CD4-positive, alpha-beta T cell treated with Interleukin-15 for 4 hours (primary cell): ENCODE results near the gene TUFT1.

Experiments
- DNase-seq: peaks from one replicate; pipeline ENCODE4 v3.0.0-alpha.2; 2020; ENCODE audit warnings: low spot score

The TUFT1 gene

DNA sequence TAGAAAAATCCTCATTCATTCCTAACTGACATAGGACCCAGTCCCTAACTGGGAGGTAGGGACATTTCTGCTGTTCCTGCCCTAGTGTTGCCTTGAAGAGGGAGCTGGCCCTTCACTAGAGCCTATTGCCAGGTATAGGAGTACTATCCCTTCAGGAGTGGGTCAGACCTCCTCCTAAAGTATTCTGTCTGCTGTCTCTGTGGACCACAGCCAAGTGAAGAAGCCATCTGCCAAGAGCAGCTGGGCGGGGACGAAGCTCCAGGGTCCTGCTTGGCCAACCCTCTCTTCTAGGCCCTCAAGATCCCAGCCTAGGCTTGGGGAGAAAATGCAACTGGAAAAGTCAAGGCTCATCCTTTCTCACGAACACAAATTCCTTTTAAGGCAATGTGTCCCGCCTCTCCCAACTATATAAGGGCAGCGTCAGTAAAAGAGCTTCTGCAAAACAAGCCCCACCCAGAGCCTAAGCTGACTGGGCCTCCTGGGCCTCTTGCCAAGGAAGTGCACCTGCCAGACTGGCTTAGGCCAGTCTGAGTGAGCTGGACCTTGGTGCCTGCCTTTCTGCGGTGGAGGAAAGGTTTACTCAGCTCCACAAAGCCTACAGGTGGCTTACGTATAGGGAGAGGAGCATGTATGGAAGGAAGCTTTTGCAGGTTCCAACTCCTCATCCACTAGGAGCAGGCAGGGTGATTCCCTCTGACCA, 638 bp upstream of the TUFT1 start:
- peak; percentile 19 for DNase-seq

DNA sequence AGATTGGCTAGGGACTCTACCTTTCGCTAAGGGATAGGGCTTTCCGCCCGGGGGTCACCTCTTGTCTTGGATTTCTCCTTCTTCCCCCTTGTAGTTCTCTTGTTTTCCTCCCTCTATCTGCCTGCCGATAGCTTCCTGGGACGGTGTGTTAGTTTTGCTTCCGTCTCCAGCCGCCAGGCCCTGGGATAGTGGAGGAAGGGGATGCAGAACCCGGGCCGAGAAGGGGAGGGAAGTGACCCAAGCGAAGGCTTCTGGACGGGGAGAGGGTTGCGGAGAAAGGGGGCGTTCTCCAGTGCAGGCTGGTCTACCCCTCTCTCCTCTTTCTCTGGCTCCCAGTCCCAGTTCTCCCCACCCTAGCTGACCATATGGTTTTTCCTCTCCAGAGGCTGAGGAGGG, 871 bp downstream of the TUFT1 start:
- no peak for DNase-seq

DNA sequence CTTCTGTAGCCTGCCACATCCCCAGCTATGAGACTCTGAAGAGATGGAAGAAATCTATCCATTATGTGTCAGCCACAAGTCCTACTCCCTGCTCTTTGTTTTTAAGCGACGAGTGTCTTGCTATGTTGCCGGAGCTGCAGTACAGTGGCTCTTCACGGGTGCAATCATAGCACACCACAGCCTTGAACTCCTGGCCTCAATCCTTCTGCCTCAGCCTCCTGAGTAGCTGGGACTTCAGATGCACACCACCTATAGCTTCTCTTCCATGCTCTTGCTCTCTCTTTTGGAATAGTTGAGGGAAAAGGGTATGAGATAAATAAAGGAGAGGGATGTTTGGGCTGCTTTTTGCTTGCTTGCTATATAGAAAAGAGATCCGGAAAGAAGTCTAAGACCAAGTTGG, 1.6 kb downstream of the TUFT1 start:
- no peak for DNase-seq

DNA sequence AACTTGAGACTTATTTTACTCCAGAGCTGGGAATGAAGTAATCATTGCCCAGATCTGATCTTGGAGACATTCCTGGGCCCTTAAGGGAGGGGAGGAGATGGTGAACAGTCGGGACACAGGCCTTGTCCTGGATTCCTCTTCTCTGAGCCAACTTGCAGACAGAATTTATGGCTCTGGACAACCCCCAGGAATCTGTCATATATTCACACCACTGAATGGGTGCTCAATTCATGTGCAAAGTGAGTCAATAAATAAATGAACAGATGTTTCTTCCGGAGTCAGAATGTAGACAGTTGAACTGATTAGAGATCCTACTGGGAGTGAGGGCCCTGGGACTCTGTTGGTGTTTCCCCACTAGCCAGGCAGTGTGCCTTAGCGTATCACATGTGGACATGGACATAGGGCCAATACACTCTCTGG, 2.6 kb downstream of the TUFT1 start:
- no peak for DNase-seq

DNA sequence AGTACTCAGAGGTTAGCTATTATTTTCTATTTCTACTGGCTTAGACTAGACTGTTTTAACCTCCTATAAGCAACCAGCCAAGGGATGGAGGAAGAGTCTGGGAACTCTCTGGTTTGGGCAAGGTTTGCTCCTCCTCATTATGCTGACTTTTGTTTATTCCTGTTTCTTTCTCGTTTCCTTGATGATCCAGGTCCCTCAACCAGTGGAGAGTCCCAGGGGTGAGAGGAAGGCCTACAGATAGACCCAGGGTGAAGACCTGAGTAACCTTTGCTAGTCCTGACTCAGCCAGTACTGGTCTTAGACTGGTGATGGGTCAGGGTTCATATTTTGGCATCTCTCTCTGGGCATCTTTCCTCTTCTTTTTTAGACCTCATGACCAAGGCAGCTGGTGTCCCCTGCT, 5.4 kb downstream of the TUFT1 start:
- DNase-seq, result no peak

DNA sequence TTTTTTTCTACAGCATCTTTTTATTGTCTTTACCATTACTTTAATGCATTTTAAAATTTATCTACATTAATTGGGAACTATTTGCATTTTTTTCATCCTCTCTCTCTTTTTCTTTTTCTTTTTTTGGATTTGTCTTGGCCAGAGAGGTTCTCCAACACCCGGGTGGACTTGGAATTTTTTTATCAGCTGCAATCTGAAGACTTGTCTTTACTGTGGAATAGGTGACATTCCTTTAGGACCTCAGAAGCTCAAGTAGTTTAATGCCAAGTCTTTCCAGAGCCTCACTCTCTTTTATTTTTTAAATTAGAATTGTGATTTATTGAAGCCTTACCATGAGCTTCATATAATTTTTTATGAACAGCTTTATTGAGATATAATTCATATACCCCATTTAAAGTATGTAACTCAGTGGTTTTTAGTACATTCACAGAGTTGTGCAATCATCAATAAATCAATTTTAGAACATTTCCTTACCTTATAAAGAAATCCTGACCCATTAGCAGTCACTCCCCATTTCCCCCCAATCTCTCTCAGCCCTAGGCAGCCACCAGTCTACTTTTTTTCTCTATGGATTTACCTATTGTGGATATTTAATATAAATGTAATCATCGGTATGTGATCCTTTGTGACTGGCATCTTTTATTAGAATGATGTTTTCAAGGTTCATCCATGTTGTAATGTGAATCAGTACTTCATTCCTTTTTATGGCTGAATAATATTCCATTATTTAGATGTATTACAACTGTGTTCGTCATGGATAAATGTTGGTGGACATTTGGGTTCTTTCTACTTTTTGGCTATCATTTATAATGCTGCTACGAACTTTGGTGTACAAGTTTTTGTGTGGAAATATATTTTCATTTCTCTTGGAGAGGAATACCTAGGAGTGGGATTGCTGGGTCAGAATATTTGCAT, 6.2 kb downstream of the TUFT1 start:
- no peak for DNase-seq

DNA sequence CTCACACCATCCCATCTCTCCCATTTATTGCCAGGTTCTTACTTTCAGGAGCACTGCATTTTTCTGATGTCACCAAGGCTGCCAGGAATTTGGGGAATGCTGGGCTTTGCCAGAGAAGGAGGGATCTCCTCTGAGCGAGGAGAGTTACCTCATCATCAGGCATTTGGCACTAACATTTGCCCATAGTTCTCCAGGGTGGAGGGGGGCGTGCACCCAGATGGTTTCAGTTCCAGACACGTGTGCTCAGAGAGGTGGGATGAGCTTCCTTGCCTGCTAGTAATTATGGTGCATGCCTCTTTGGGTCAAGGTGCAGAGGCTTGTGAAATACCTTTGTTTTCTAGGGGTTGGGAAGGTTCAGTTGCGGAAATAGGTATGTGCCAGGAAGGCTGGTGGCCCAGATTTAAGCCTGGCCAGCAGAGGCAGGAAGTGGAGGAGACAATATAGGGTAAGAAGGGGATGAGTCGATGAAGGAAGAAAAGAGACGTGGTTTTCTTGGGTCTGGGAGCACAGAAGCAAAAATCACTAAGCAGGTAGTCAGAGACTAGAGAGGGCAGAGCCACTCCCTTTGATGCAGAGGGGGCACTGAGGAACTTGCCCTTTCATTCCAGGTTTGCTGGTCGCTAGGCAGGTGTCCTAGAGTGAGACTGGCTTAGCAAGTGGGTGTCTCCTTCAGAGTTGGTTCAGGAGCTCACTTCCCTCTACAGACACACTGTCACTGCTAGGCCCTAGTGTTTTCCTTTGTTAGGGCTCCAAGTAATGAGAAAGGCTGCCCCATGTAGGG, 7.2 kb downstream of the TUFT1 start:
- no peak for DNase-seq

DNA sequence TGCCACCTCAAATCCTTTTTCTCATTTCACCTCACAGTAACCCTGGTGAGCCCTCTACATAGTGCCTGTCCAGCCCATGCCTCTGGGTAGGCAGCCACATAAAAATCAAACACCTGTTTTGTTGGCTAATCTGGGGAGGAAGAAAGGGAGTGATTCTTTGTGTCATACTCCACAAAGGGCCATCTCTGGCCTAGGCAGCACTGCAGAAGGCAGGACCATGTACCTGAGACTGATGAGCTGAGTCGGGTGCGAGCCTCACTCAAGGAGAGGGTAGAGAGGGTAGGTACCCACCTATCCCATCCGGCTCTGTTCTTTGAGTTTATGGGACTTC, 7.8 kb downstream of the TUFT1 start:
- DNase-seq, result no peak

DNA sequence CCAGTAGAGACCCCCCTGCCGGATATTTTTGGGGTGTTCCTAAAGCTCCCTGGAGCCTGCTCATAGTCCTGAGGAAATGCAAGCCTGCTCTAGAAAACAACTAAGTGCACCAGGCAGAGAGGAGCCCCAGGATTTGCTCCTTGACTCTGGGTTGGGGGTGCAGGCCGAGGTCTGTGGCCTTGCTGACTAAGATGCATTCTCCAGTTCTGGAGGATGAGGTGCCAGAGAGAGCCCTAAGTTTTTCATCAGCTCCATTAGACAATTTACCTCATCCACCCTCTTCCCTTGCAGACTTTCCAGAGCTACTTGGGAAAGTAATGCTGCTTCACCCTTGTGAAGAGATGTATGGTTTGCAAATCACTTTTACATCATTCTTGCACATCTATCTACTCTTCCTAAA, 9.1 kb downstream of the TUFT1 start:
- no peak for DNase-seq

DNA sequence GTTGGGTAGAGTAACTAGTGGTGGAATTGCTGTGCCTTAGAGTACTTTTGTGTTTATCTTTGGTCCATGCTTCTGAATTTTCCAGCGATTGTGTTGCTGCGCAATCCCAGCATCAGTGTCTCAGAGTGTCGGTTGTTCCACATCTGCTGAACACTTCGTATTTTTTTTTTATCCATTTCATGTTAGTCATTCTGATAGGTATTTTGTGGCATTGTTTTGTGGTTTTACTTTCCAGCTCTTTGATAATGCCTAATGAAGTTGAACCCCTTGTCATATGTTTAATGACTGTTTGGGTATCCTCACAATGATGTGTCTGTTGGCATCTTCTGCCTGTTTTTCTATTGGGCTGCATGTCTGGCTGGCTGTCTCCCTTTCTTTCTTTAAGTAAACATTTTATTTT, 13.6 kb downstream of the TUFT1 start:
- DNase-seq, result no peak

DNA sequence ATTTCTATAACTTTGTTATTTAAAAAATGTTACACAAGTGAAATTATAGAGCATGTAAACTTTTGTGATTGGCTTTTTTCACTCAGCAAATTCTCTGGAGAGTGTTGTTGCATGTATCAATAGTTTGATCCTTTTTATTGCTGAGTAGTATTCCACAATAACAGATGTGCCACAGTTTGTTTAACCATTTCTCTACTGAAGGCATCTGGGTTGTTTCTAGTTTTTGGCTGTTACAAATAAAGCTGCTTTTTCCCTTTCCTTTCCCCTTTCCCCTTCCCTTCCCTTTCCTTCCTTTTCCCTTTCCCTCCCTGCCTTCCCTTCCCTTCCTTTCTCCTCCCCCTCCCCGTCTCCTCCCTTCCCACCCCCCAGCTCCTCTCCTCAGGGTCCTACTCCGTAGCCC, 15.9 kb downstream of the TUFT1 start:
- DNase-seq, result no peak

DNA sequence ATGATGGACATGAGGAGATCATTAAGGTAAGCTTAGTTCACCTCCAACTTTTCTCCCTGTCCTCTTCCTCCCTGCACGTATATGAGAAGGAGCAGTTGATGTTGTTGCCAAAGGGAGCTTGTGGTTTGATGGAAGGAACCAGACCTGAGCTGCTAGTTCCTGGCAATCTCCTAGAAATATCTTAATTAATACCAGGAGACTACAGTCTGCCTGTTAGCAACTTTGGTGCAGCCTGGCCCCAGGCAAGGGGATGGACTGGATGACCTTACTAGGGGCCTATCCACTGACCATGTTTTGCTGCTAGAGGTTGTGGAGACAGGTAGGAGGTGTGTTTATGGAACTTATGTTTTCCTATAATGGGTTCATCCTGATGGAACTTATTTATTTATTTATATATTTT, 22.6 kb downstream of the TUFT1 start:
- DNase-seq, result no peak

DNA sequence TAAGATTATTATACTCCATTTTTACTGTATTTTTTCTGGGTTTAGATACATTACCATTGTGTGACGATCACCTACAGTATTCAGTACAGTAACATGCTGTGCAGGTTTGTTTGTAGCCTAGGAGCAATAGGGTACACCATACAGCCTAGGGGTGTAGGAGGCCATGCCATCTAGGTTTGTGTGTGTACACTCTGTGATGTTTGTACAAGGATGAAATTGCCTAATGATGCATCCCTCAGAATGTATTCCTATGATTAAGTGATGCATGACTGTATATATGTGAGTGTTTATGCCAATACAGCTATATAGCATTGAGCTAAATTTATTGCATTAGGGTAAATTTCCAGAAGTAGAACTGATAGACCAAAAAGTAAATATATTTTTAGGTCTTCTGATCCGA, 23.3 kb downstream of the TUFT1 start:
- no peak for DNase-seq

DNA sequence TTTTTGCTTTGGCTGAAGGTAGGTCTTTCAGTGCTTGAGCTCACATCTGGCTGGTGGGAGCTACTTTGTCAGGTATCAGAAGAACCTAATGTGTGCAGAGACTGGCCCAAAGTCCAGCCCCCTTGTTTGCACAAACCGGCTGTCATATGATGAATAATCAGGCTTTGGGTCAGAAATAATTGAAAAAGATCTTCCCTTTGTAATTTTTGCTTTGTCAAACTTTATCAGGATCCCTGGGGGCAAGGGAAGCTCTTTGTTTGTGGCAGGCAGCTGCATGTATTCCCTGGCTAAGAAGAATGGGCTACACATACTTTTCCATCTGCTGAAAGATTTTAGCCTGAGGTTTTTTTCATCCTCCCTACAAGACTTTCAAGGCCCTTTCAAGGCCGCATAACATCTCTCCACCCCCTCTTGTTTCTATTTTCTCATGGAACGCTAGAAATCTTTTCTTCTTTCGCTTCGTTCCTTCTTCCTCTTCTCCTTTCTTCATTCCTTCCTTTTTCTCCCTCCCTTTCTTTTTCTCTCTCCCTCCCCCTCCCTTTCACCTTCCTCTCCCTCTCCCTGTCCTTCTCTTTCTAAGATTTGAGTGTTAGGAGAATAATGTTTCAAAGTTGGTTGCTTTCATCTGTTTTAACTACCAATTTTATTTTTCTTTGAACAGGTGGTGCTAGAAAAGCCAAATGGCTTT, 25.5 kb downstream of the TUFT1 start:
- DNase-seq, result no peak

DNA sequence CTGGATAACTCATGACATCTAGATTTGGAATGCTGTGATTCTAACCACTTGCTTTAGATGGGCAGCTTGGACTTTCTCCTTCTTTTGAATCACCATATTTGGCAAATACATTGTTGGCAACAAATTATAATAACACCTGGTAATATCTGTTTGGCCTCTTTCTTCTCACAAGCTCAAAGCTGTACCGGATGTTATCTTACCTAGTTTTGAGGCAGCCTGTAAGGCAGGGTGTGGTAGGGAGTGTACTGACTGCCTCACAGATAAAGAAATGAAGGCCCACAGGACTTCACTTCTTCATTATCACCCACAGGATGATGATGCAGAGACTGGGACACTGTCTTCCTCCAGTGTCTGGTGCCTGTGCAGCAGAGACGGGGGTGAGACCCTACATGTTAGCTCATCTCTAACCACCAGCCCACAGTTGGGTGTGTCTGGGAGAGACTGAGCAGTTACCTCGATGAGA, 28.5 kb downstream of the TUFT1 start:
- peak; percentile 49 for DNase-seq

DNA sequence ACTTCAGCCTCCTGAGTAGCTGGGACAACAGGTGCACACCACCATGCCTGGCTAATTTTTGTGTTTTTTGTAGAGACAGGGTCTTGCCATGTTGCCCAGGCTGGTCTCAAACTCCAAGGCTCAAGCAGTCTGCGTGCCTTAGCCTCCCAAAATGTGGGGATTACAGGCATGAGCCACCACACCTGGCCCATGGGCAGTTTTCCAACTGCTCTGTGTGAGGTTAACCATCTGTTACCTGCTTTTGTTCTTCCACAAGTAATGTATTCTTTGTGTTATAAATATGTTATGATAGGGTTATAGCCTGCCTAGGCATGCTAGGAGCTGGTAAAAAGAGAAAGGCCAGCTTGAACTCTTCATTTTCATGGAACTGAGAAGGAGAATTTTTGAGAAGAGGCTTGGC, 30.7 kb downstream of the TUFT1 start:
- DNase-seq, result no peak

DNA sequence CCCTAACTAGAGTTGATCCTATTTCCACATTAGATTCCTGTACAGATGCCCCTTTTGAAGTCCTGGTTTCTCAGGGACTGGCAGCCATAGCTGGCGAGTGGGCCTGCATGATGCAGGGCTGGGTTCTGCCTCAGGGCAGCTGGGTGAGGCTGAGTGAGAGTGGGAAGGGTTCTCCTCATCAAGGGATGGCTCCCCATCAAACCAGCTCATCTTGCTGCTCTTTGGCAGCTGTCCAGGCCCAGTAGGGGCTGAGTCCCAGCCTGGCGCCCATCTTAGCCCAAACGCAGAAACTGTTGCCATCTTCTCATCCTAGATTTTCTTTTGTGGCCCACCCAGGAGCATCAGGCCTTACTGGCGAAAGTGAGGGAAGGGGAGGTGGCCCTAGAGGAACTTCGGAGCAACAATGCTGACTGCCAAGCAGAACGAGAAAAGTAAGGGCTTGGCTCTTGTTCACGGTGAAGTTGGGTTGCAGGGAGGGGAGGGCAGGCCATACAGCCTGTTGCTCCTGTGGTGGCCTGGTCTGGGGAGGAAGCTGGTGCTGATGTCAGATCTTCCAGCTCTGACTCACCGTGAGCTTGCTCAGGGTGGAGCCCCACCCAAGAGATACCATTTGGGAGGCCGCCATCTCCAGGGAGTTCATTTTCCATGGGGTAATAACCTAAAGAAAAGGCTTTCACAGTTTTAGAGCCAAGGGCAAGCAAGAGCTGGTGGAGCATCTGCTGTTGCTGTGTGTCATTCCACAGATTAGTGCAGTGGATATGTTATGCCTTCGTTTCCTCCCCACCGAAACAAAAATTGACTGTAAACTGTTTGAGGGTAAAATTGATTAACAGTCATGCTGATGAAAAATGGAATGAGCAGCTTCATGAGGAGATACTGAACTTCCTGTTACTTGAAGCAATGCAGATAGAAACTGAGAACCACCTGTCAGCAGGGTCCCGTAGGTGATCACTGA, 34.7 kb downstream of the TUFT1 start:
- DNase-seq, result no peak

DNA sequence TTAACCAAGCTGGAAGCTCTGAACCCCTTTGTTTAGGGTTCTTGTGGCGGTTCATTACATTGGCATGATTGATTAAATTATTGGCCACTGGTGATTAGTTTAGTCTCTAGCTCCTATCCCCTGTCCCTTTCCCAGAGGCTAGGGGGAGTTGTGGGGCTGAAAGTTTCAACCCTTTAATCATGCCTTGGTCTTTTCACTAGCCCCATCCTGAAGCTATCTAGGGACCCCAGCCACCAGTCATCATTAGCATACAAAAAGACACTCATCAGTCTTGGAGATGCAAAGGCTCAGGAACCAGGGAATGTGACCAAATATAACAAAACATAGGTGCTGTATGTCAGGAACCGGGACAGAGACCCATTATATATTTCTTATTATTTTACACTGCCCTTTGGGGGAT, 37.1 kb downstream of the TUFT1 start:
- DNase-seq, result no peak

DNA sequence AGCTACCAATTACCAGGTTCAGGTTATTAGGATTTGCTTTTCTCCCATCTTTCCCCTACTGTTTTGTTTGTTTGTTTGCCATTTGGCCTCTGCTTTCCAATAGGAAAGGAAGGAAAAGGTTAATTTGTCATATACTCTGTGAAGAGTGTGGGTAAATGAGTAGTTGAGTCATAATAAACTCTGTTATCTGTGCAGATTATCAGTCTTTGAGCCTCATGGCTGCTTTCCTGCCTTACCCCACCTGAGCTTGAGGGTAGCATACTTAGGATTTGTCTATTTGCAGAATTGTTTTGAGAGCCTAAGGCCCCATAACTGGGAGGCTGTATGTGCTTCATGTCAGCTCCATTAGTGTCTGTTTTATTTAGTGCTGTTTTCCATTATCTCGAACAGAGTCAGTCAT, 38.8 kb downstream of the TUFT1 start:
- DNase-seq, result no peak

DNA sequence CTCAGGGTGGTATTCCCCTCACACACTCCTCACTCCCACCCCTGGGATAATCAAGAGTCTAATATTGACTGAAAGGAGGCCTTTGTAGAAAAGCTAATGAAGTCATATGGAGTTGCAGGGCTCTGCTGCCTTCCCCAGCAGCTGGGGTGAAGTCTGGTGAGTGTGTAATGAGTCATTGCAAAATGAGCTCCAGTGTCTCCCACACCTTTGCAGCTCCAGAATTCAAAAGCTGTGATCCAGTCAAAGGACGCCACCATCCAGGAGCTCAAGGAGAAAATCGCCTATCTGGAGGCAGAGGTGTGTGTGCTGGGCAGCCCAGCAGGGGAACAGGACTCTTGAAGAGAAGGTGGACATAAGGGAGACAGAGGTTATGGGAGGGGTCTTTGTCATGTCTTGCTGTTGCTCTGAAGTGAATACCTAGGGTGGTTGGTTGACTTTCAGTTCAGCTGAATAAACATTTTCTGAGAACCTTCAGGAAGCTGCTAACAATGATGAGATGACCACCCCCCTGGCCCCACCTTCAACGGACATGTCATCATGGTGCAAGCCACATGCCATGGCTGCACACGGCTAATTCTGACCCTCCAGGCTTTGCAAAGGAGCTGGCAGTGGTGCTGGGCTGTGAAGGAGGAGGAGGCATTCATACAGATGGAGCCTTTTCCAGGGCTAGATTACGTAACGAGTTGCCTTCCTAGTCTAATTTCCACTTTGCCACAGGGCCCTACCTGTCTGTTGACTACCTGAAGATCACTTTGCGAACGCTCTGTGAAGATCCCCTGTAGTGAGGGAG, 39.5 kb downstream of the TUFT1 start:
- DNase-seq, result no peak
